GF-D8 (cell line): ENCODE results near the gene LSP1.
"Not testable (repeated sequence)": the region's sequence is repeated elsewhere in the genome, so short reads cannot be mapped to it uniquely, and the experiment has no call there.

Experiments
- DNase-seq: peaks from one replicate; lab custom pipeline; 2025; lab: John Stamatoyannopoulos, UW

LSP1 gene

GRCh38 chr11:1928891-1929541, 76.1 kb downstream of the LSP1 start:
- no peak for DNase-seq

GRCh38 chr11:1929621-1930461, 77.0 kb downstream of the LSP1 start:
- no peak for DNase-seq

- DNase-seq = no peak
Measured at GRCh38 chr11:1930462-1930830, 77.6 kb downstream of the LSP1 start.

- DNase-seq = no peak
Measured at GRCh38 chr11:1931341-1932104, 78.6 kb downstream of the LSP1 start.

- no peak for DNase-seq
Measured at GRCh38 chr11:1932105-1932480, 79.2 kb downstream of the LSP1 start.

GRCh38 chr11:1932681-1933080, 79.8 kb downstream of the LSP1 start:
- no peak for DNase-seq

- no peak for DNase-seq
Measured at GRCh38 chr11:1933416-1934334, 80.8 kb downstream of the LSP1 start.

GRCh38 chr11:1934335-1935155, 81.7 kb downstream of the LSP1 start:
- DNase-seq = no peak

- no peak for DNase-seq
Measured at GRCh38 chr11:1935156-1936071, 82.5 kb downstream of the LSP1 start.

GRCh38 chr11:1936072-1936780, 83.3 kb downstream of the LSP1 start:
- DNase-seq = no peak

GRCh38 chr11:1936781-1937615, 84.1 kb downstream of the LSP1 start:
- no peak for DNase-seq

- DNase-seq = no peak
Measured at GRCh38 chr11:1937616-1938342, 84.9 kb downstream of the LSP1 start.

- no peak for DNase-seq
Measured at GRCh38 chr11:1938343-1939005, 85.6 kb downstream of the LSP1 start.

- DNase-seq = no peak
Measured at GRCh38 chr11:1939006-1939625, 86.2 kb downstream of the LSP1 start.

GRCh38 chr11:1939788-1940187, 86.9 kb downstream of the LSP1 start:
- not testable (repeated sequence) for DNase-seq
